ENCODE data around the gene BCAR1.

DNA sequence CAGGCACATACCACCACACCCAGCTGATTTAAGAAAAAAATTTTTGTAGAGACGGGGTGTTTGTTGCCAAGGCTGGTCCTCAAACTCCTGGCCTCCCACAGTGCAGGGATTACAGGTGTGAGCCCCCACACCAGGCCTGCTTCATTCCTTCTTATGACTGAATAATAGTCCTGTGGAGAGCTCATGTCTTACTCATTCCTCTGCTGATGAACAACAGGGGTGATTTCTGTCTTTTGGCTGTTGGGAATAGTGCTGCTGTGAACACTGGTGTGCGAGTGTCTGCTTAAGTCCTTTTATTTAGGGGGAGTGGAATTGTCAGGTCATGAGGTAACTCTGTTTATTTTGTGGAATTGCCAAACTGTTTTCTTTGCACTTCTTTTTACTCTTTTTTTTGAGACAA lies 35.3 kb downstream of the BCAR1 start:
- no peak for TF ChIP-seq SIN3A (IDR thresholded peaks at IDR 0.05; ENCODE audit: borderline replicate concordance, insufficient read depth, low read length)
- TF ChIP-seq, protein P1, sequence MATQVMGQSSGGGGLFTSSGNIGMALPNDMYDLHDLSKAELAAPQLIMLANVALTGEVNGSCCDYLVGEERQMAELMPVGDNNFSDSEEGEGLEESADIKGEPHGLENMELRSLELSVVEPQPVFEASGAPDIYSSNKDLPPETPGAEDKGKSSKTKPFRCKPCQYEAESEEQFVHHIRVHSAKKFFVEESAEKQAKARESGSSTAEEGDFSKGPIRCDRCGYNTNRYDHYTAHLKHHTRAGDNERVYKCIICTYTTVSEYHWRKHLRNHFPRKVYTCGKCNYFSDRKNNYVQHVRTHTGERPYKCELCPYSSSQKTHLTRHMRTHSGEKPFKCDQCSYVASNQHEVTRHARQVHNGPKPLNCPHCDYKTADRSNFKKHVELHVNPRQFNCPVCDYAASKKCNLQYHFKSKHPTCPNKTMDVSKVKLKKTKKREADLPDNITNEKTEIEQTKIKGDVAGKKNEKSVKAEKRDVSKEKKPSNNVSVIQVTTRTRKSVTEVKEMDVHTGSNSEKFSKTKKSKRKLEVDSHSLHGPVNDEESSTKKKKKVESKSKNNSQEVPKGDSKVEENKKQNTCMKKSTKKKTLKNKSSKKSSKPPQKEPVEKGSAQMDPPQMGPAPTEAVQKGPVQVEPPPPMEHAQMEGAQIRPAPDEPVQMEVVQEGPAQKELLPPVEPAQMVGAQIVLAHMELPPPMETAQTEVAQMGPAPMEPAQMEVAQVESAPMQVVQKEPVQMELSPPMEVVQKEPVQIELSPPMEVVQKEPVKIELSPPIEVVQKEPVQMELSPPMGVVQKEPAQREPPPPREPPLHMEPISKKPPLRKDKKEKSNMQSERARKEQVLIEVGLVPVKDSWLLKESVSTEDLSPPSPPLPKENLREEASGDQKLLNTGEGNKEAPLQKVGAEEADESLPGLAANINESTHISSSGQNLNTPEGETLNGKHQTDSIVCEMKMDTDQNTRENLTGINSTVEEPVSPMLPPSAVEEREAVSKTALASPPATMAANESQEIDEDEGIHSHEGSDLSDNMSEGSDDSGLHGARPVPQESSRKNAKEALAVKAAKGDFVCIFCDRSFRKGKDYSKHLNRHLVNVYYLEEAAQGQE (IDR thresholded peaks at IDR 0.05; ENCODE audit: insufficient read depth in 1 of 2, low read depth in 2 of 2, low read length in 2 of 2): no peak
